Fibroblast of mammary gland (primary cell): ENCODE data around the gene SRRM5.

ENCODE experiments used
- DNase-seq: peaks from one replicate; pipeline ENCODE4 v3.0.0-alpha.2; 2010; ENCODE audit warnings: low read depth
- H3K4me3 ChIP-seq: 2 replicates; pipeline ENCODE4 v1.5.1; 2011; ENCODE audit warnings: low read depth, mild to moderate bottlenecking, low read length, moderate library complexity; ENCODE audit not compliant: control insufficient read depth
- CTCF ChIP-seq: conservative IDR thresholded peaks from 2 replicates; pipeline ENCODE4 v1.5.1; 2011; ENCODE audit warnings: low read depth, low read length, inconsistent platforms; ENCODE audit not compliant: control insufficient read depth, insufficient read depth

Gene SRRM5

GRCh38 chr19:43589678-43590077, 22.2 kb upstream of the SRRM5 start:
- no peak for TF ChIP-seq CTCF
- no peak for DNase-seq
- no peak overlapping the region for H3K4me3 ChIP-seq

GRCh38 chr19:43591904-43592772, 19.8 kb upstream of the SRRM5 start:
- no peak for DNase-seq
- no peak overlapping the region for H3K4me3 ChIP-seq
- no peak for TF ChIP-seq CTCF

DNA sequence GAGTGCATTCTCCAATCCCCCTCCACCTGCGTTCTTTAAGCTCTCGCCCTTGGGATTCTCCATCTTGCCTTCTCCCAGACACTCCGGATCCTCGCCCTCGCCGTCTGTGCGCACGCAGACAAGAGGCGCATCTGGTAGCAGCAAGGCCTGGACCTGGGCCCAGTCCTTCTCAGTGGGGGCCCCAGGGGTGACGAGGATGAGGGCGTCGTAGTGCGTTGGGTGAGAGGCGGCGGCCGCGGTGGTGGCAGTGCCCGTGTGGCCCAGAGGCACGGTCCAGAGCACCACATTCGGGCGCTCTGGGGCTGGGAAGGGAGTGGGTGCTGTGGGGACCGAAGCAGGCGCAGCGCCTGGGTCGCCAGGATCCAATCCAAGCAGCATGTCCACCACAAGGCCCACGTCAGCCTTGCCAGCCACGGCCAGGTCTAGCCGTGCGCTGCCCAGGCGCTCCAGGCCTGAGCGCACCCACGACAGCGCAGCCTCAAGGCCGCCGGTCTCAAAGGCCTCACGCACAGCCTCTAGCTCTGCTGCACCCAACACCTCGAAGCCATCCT, 19.0 kb upstream of the SRRM5 start:
- H3K4me3 ChIP-seq = no peak overlapping the region
- DNase-seq = no peak
- TF ChIP-seq CTCF = no peak

GRCh38 chr19:43594081-43594697, 17.7 kb upstream of the SRRM5 start:
- DNase-seq = no peak
- TF ChIP-seq CTCF = no peak
- H3K4me3 ChIP-seq = peak overlapping the region; percentile 84

GRCh38 chr19:43594710-43595604, 16.9 kb upstream of the SRRM5 start:
- TF ChIP-seq CTCF = peak; percentile 71
- H3K4me3 ChIP-seq = peak overlapping the region; percentile 84
- DNase-seq = peak; percentile 65

DNA sequence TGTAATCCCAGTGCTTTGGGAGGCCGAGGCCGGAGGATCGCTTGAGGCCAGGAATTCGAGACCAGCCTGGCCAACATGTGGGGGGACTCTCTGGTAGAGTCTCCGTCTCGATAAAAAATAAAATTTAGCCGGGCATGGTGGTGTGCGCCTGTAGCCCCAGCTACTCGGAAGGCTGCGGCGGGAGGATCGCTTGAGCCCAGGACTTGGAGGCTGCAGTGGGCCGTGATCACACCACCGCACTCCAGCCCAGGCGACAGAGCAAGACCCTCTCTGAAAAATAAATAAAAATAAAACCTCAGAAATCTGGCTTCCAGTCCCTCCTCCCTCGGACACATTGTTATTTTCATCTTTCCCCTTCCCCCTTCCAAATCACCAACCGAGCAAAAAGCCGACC, 16.3 kb upstream of the SRRM5 start:
- no peak for DNase-seq
- peak overlapping the region; percentile 84 for H3K4me3 ChIP-seq
- TF ChIP-seq CTCF = no peak
